ENCODE data around the gene CRTC3. TPM values are rescaled to one million over a fixed set of nuclear protein-coding genes. Genes with fewer than 3 reads are reported as not detected.

Gene CRTC3
- total RNA-seq, 1 experiment from 2014 or later, result 3.9 TPM

DNA sequence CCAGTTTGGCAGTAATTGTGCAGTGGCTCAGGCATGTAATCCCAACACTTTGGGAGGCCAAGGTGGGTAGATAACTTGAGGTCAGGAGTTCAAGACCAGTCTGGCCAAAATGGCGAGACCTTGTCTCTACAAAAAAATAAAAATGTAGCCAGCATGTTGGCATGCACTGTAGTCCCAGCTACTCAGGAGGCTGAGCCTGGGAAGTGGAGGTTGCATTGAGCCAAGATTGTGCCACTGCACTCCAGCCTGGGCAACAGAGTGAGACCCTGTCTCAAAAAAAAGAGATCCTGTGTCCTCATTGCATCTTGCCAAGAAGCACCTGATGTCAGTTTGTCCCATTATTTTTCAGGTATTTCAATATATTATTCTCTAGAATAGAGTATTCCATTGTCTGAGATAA, 61.8 kb downstream of the CRTC3 start:
- Histone ChIP-seq H3K23me2 (ENCODE audit: insufficient read length, low read depth, low read length, poor library complexity, severe bottlenecking) (no peaks in the 10 kb centered on the region), H4K5ac (ENCODE audit: insufficient read length, low read depth, low read length) (no peak overlapping the region), H3K27me3 (ENCODE audit: insufficient read depth, low read length) (peaks cover 5% of the 10 kb centered on the region; the same call in 1 of the 2 replicates), H2AFZ (ENCODE audit: low read length) (no peak overlapping the region), H3K9ac (ENCODE audit: extremely low read depth, insufficient read length, low read length) (no peak overlapping the region), H4K20me1 (ENCODE audit: control insufficient read depth, insufficient read depth, insufficient read length) (no peaks in the 10 kb centered on the region), H3K79me2 (ENCODE audit: insufficient read depth, low read length) (no peaks in the 10 kb centered on the region), H3K18ac (ENCODE audit: insufficient read length, low read depth, low read length) (no peak overlapping the region), H2BK12ac (ENCODE audit: insufficient read length, low read depth, low read length) (no peak overlapping the region), H3K14ac (ENCODE audit: insufficient read depth, low read length) (no peak overlapping the region; the same call in 1 of the 2 replicates), H2BK20ac (ENCODE audit: low read depth, low read length, poor library complexity, severe bottlenecking) (no peak overlapping the region), H3K56ac (ENCODE audit: insufficient read length, low read depth, low read length) (no peak overlapping the region), H2BK15ac (ENCODE audit: low read depth, low read length) (no peak overlapping the region), H2BK5ac (ENCODE audit: insufficient read length, low read length) (no peak overlapping the region), H2AK5ac (ENCODE audit: insufficient read length, low read length) (no peak overlapping the region), H2BK120ac (ENCODE audit: low read depth, low read length, poor library complexity, severe bottlenecking) (no peak overlapping the region), H3K23ac (ENCODE audit: insufficient read length, low read depth, low read length) (no peak overlapping the region), H3K79me1 (ENCODE audit: insufficient read depth, low read depth, low read length, poor library complexity, severe bottlenecking) (peaks cover 3% of the 10 kb centered on the region), H3K27ac (ENCODE audit: insufficient read length, low read depth, low read length) (no peak overlapping the region), H3K4ac (ENCODE audit: low read depth, low read length) (no peak overlapping the region), H3T11ph (ENCODE audit: low read length) (no peak overlapping the region), H4K91ac (ENCODE audit: insufficient read length, low read depth, low read length) (no peak overlapping the region), H3K4me1 (ENCODE audit: insufficient read depth, low read length) (no peaks in the 10 kb centered on the region; the same call in 1 of the 2 replicates), H4K8ac (replicated peaks; ENCODE audit: insufficient read length, low read depth, low read length) (no peak overlapping the region), H3K9me3 (ENCODE audit: control insufficient read depth, low read depth, low read length) (no peaks in the 10 kb centered on the region), H3K4me2 (ENCODE audit: insufficient read depth, insufficient read length, low read length) (no peak overlapping the region)
- H3K9me3 Mint-ChIP-seq, result no peaks in the 10 kb centered on the region
- no peak for DNase-seq
- H3K4me1 Mint-ChIP-seq, result peaks cover 7 to 10% of the 10 kb centered on the region in 2 experiments
- H3K4me3 Mint-ChIP-seq, result no peak overlapping the region
- H3K36me3 Mint-ChIP-seq (ENCODE audit: insufficient read depth in 1 of 3, low read depth in 3 of 3), result no peaks in the 10 kb centered on the region
- no peak for TF ChIP-seq CTCF (conservative IDR thresholded peaks at IDR 0.05)
- H3K27me3 Mint-ChIP-seq (ENCODE audit: low read depth), result peaks cover 8% of the 10 kb centered on the region
- no CpG with 5 or more reads among the region's 1 CpG for WGBS (ENCODE audit: extremely low coverage, insufficient read length, low lambda C conversion rate)
- no peak overlapping the region for H3K27ac Mint-ChIP-seq
